Left ventricle myocardium inferior (tissue), 1 donor: ENCODE data around the gene LRP1B. TPM values are rescaled to one million over a fixed set of nuclear protein-coding genes. Genes with fewer than 3 reads are reported as not detected.

Experiments
- DNase-seq: peaks from one replicate; pipeline ENCODE4 v3.0.0-alpha.2; 2020
- H3K27ac ChIP-seq: fragments of 200-600 bp; replicated peaks from 2 replicates; pipeline ENCODE4 v1.8.0; 2021
- H3K27me3 ChIP-seq: fragments of 200-600 bp; 2 replicates; pipeline ENCODE4 v1.8.0; 2021; ENCODE audit warnings: low read depth
- H3K36me3 ChIP-seq: fragments of 200-600 bp; 2 replicates; pipeline ENCODE4 v1.8.0; 2021
- H3K4me1 ChIP-seq: fragments of 200-600 bp; 2 replicates; pipeline ENCODE4 v1.8.0; 2021
- H3K4me3 ChIP-seq: fragments of 200-600 bp; 2 replicates; pipeline ENCODE4 v1.8.0; 2021; ENCODE audit warnings: mild to moderate bottlenecking, moderate library complexity
- H3K9me3 ChIP-seq: fragments of 200-600 bp; replicated peaks from 2 replicates; pipeline ENCODE4 v1.8.0; 2021
- intact Hi-C: fragments of 100-400 bp; cut with micrococcal nuclease; formaldehyde crosslinking; loops from one replicate; pipeline ENCODE4 v1.11.0; 2022
- total RNA-seq: library from RNA; stranded (reverse); fragmentation: NEBNext Ultra II Directional; extraction: Animal tissue kit (Norgen Biotek cat#: 25700); gene quantifications from one replicate; pipeline ENCODE4 v1.2.1, GENCODE V29; 2021
- TF ChIP-seq, protein P1 (sequence below): fragments of 200-600 bp; IDR thresholded peaks from 2 replicates; pipeline ENCODE4 v1.8.0; 2021; ENCODE audit warnings: antibody characterized with exemption, mild to moderate bottlenecking, borderline replicate concordance
- donor health status: DM: no; HTN: yes; CAD: no; lungs with severe emphysema.

LRP1B gene
- total RNA-seq, 1 donor from 2014 or later: 0.08 TPM

- no peak overlapping the region for H3K27ac ChIP-seq
- no peaks in the 10 kb centered on the region for H3K4me1 ChIP-seq
- TF ChIP-seq, protein P1, sequence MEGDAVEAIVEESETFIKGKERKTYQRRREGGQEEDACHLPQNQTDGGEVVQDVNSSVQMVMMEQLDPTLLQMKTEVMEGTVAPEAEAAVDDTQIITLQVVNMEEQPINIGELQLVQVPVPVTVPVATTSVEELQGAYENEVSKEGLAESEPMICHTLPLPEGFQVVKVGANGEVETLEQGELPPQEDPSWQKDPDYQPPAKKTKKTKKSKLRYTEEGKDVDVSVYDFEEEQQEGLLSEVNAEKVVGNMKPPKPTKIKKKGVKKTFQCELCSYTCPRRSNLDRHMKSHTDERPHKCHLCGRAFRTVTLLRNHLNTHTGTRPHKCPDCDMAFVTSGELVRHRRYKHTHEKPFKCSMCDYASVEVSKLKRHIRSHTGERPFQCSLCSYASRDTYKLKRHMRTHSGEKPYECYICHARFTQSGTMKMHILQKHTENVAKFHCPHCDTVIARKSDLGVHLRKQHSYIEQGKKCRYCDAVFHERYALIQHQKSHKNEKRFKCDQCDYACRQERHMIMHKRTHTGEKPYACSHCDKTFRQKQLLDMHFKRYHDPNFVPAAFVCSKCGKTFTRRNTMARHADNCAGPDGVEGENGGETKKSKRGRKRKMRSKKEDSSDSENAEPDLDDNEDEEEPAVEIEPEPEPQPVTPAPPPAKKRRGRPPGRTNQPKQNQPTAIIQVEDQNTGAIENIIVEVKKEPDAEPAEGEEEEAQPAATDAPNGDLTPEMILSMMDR: no peak
- no peak for DNase-seq
- H3K9me3 ChIP-seq: no peaks in the 10 kb centered on the region
- H3K27me3 ChIP-seq: no peaks in the 10 kb centered on the region
- intact Hi-C loops: no loop called here
- H3K4me3 ChIP-seq: no peak overlapping the region
- no peaks in the 10 kb centered on the region for H3K36me3 ChIP-seq
Measured at GRCh38 chr2:141605163-141605562, 525.7 kb downstream of the LRP1B start.

- Histone ChIP-seq H3K4me3 (no peak overlapping the region), H3K4me1 (peaks cover 12% of the 10 kb centered on the region), H3K9me3 (no peaks in the 10 kb centered on the region), H3K27me3 (no peaks in the 10 kb centered on the region), H3K36me3 (no peaks in the 10 kb centered on the region), H3K27ac (no peak overlapping the region)
- TF ChIP-seq, protein P1: no peak
- DNase-seq: no peak
- intact Hi-C loops: no loop called here
Measured at GRCh38 chr2:141601511-141602152, 529.2 kb downstream of the LRP1B start.

DNA sequence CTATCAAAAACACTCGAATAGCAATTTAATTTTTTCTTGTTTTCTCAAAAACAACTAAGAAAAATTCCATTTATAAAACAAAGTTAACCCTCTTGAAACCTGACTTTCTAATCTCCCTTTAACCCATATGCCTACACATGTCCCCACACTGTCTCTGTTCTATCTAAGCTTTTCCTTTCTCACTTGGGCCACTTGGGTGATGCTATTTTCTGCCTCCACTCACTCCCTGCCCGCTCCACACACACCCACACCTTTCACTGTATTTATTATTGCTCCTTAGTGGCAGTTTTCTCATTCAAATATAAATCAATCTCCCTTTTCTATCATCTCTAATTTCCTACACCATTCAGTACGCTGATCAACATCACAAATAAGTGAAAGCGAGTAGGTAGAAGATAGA is 531.1 kb downstream of the LRP1B start:
- intact Hi-C loops: no loop called here
- no peak overlapping the region for H3K27ac ChIP-seq
- H3K27me3 ChIP-seq: no peaks in the 10 kb centered on the region
- no peak for DNase-seq
- peaks cover 12% of the 10 kb centered on the region for H3K4me1 ChIP-seq
- no peaks in the 10 kb centered on the region for H3K36me3 ChIP-seq
- H3K4me3 ChIP-seq: no peak overlapping the region
- TF ChIP-seq, protein P1: no peak
- H3K9me3 ChIP-seq: peaks cover 4% of the 10 kb centered on the region

DNA sequence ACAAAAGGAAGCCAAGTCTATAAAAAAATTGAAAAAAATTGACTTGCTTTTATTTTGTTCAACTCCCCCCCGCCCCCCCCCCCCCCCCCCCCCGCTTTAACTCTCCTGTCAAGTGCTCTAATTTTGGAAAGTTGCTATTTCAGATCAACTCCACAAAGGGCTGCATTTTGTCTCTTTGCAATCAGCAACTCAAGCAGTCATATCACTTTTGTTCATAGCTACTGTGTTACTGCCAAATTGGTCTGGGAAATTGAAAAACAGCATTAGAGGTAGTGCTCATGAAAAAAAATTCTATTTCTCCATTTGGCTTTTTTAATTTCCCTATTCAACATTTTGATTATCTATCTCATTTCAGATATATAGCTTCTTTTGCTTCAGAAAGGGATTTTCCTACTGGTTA is 531.8 kb downstream of the LRP1B start:
- Histone ChIP-seq H3K4me3 (no peak overlapping the region), H3K9me3 (peaks cover 11% of the 10 kb centered on the region), H3K4me1 (peaks cover 12% of the 10 kb centered on the region), H3K36me3 (no peaks in the 10 kb centered on the region), H3K27me3 (no peaks in the 10 kb centered on the region), H3K27ac (no peak overlapping the region)
- no peak for DNase-seq
- TF ChIP-seq, protein P1: no peak
- intact Hi-C loops: no loop called here

- Histone ChIP-seq H3K27me3 (no peaks in the 10 kb centered on the region), H3K4me3 (no peak overlapping the region), H3K27ac (no peak overlapping the region), H3K9me3 (peaks cover 29% of the 10 kb centered on the region), H3K36me3 (no peaks in the 10 kb centered on the region), H3K4me1 (peaks cover 12% of the 10 kb centered on the region)
- no peak for DNase-seq
- TF ChIP-seq, protein P1: no peak
- intact Hi-C loops: no loop called here
Measured at GRCh38 chr2:141595316-141595920, 535.4 kb downstream of the LRP1B start.
